GM12878 (cell line): ENCODE results near the gene GMPR2. TPM values are rescaled to one million over a fixed set of nuclear protein-coding genes. Genes with fewer than 3 reads are reported as not detected.

Source experiments
- ATAC-seq: fragments of 200-7000 bp; cut with Tn5 transposase; 3 replicates; pipeline ENCODE4 v1.9.1; 2020; ENCODE audit warnings: mild to moderate bottlenecking, moderate library complexity
- BruUV-seq: library from RNA; stranded (reverse); fragments of 400-500 nt; replicated peaks from 2 replicates; lab custom pipeline; 2021; lab: Mats Ljungman, UMichigan
- CTCF ChIA-PET: fragments of 300-600 bp; sonication (Branson Sonifier 250); formaldehyde crosslinking; extraction: SDS; loops from one replicate; lab custom pipeline; 2021; ENCODE audit warnings: inconsistent platforms; lab: Yijun Ruan, JAX
- POLR2A ChIA-PET: fragments of 350-600 bp; formaldehyde crosslinking; extraction: SDS; loops from one replicate; lab custom pipeline; 2021; ENCODE audit warnings: inconsistent platforms; lab: Charles Lee
- RAD21 ChIA-PET: fragments of 300-600 bp; sonication (Branson Sonifier 250); formaldehyde crosslinking; loops from one replicate; lab custom pipeline; 2023; ENCODE audit warnings: antibody characterized with exemption; ENCODE audit not compliant: unreplicated experiment; lab: Charles Lee
- SMC1A ChIA-PET: fragments of 300-600 bp; sonication (Branson Sonifier 250); formaldehyde crosslinking; loops from one replicate; lab custom pipeline; 2023; ENCODE audit not compliant: unreplicated experiment, uncharacterized antibody; lab: Charles Lee
- DNase-seq: peaks from one replicate; pipeline ENCODE4 v3.0.0-alpha.2; 2011; ENCODE audit warnings: low read depth, low spot score
- FAIRE-seq: peaks from 3 replicates; lab custom pipeline; 2011; peaks lifted over from hg19 to GRCh38; lab: Jason Lieb, UNC
- H2AFZ ChIP-seq: 2 replicates; pipeline ENCODE4 v1.6.0; 2011; ENCODE audit warnings: low read depth, low read length, control low read depth; ENCODE audit not compliant: control insufficient read depth
- H3K27ac ChIP-seq: 2 replicates; pipeline ENCODE4 v1.5.1; 2011; ENCODE audit warnings: control low read depth; ENCODE audit not compliant: control insufficient read depth, insufficient read depth
- H3K27me3 ChIP-seq, 2 experiments: replicated peaks in 1 of 2; 2 replicates each; pipeline versions ENCODE4 v1.6.0 to v1.6.1; 2011; ENCODE audit warnings: low read length in 1 of 2; ENCODE audit not compliant: control insufficient read depth in 2 of 2, insufficient read depth in 2 of 2
- H3K36me3 ChIP-seq, 2 experiments: 2 replicates each; pipeline ENCODE4 v1.5.1; 2011; ENCODE audit warnings: low read length in 1 of 2; ENCODE audit not compliant: control insufficient read depth in 2 of 2, insufficient read depth in 2 of 2
- H3K4me1 ChIP-seq: 2 replicates; pipeline ENCODE4 v1.6.1; 2011; ENCODE audit warnings: mild to moderate bottlenecking, low read length, moderate library complexity, mixed read lengths; ENCODE audit not compliant: control insufficient read depth, insufficient read depth
- H3K4me2 ChIP-seq: 2 replicates; pipeline ENCODE4 v1.6.0; 2011; ENCODE audit warnings: control low read depth; ENCODE audit not compliant: control insufficient read depth, insufficient read depth
- H3K4me3 ChIP-seq: fragments of 200-600 bp; sonication (generic); 2 replicates; pipeline ENCODE4 v1.5.1; 2016
- H3K79me2 ChIP-seq: 2 replicates; pipeline ENCODE4 v1.6.0; 2011; ENCODE audit warnings: low read length; ENCODE audit not compliant: control insufficient read depth, insufficient read depth
- H3K9ac ChIP-seq: 2 replicates; pipeline ENCODE4 v1.8.0; 2011; ENCODE audit warnings: low read length, control low read depth, mixed read lengths; ENCODE audit not compliant: control insufficient read depth, insufficient read depth
- H3K9me3 ChIP-seq: replicated peaks from 3 replicates; pipeline ENCODE4 v1.5.1; 2011; ENCODE audit warnings: mild to moderate bottlenecking, low read length; ENCODE audit not compliant: control insufficient read depth, insufficient read depth
- H4K20me1 ChIP-seq: 2 replicates; pipeline ENCODE4 v1.6.0; 2011; ENCODE audit not compliant: control insufficient read depth, insufficient read depth
- EP300 ChIP-seq, 2 experiments: fragments of 150-350 bp in 1 of 2; IDR thresholded peaks; 2 replicates each; pipeline ENCODE4 v1.6.1; 2011 to 2012; ENCODE audit warnings: low read depth in 2 of 2, low read length in 2 of 2, borderline replicate concordance in 1 of 2, improper control_type of control experiment in 1 of 2, inconsistent platforms in 1 of 2; ENCODE audit not compliant: control insufficient read depth in 1 of 2
- GATAD2B ChIP-seq: fragments of 450-650 bp; conservative IDR thresholded peaks from 2 replicates; pipeline ENCODE4 v1.6.1; 2017; ENCODE audit warnings: low read depth, mild to moderate bottlenecking, moderate library complexity
- IRF4 ChIP-seq: IDR thresholded peaks from 2 replicates; pipeline ENCODE4 v1.6.1; 2011; ENCODE audit warnings: low read depth, low read length
- NFIC ChIP-seq: IDR thresholded peaks from 2 replicates; pipeline ENCODE4 v1.6.1; 2012; ENCODE audit warnings: low read depth, mild to moderate bottlenecking, inconsistent platforms, low read length, moderate library complexity
- NR2C1 ChIP-seq: fragments of 450-650 bp; IDR thresholded peaks from 2 replicates; pipeline ENCODE4 v1.6.1; 2017; ENCODE audit warnings: antibody characterized with exemption, mild to moderate bottlenecking, moderate library complexity
- RB1 ChIP-seq: fragments of 450-650 bp; formaldehyde crosslinking; IDR thresholded peaks from 2 replicates; pipeline ENCODE4 v1.6.1; 2017; ENCODE audit warnings: mild to moderate bottlenecking, borderline replicate concordance
- RUNX3 ChIP-seq: IDR thresholded peaks from 2 replicates; pipeline ENCODE4 v1.6.1; 2012; ENCODE audit warnings: low read length, inconsistent platforms
- SIX5 ChIP-seq: IDR thresholded peaks from 2 replicates; pipeline ENCODE4 v1.6.1; 2011; ENCODE audit warnings: mild to moderate bottlenecking, low read depth, low read length, moderate library complexity; ENCODE audit not compliant: severe bottlenecking
- SKIL ChIP-seq: fragments of 450-650 bp; IDR thresholded peaks from 2 replicates; pipeline ENCODE4 v1.6.1; 2017; ENCODE audit warnings: mild to moderate bottlenecking, low read depth, inconsistent platforms; ENCODE audit not compliant: poor library complexity, severe bottlenecking
- SMAD1 ChIP-seq: fragments of 450-650 bp; IDR thresholded peaks from 2 replicates; pipeline ENCODE4 v1.6.1; 2018; ENCODE audit warnings: mild to moderate bottlenecking, low read depth; ENCODE audit not compliant: partially characterized antibody
- SMARCA5 ChIP-seq: fragments of 450-650 bp; IDR thresholded peaks from 2 replicates; pipeline ENCODE4 v1.6.1; 2017; ENCODE audit warnings: mild to moderate bottlenecking
- SMC3 ChIP-seq: IDR thresholded peaks from 2 replicates; pipeline ENCODE4 v1.6.1; 2011; ENCODE audit warnings: low read length, improper control_type of control experiment, borderline replicate concordance
- SPI1 ChIP-seq: IDR thresholded peaks from 2 replicates; pipeline ENCODE4 v1.6.1; 2011; ENCODE audit warnings: low read depth, mild to moderate bottlenecking, low read length, moderate library complexity, borderline replicate concordance; ENCODE audit not compliant: insufficient read depth
- ZNF207 ChIP-seq: fragments of 450-650 bp; IDR thresholded peaks from 2 replicates; pipeline ENCODE4 v1.6.1; 2014; ENCODE audit warnings: antibody characterized with exemption, mild to moderate bottlenecking, borderline replicate concordance
- ZNF217 ChIP-seq: fragments of 450-650 bp; IDR thresholded peaks from 2 replicates; pipeline ENCODE4 v1.6.1; 2017; ENCODE audit warnings: antibody characterized with exemption, mild to moderate bottlenecking
- ZNF384 ChIP-seq: IDR thresholded peaks from 2 replicates; pipeline ENCODE4 v1.6.1; 2012; ENCODE audit warnings: low read depth, mild to moderate bottlenecking, low read length, improper control_type of control experiment, borderline replicate concordance
- ZNF687 ChIP-seq: fragments of 450-650 bp; IDR thresholded peaks from 2 replicates; pipeline ENCODE4 v1.6.1; 2017; ENCODE audit warnings: mild to moderate bottlenecking, moderate library complexity
- whole genome bisulfite sequencing: methylation state at CpG from one replicate; pipeline ENCODE4 v1.1.6; 2016; ENCODE audit warnings: low lambda C conversion rate; ENCODE audit not compliant: insufficient replicate concordance, insufficient coverage; ENCODE audit errors: missing lambda C conversion rate; 5-methylcytosine and 5-hydroxymethylcytosine counted together
- in situ Hi-C: fragments of 300-500 bp; cut with MboI; formaldehyde crosslinking; loops from 9 replicates; pipeline ENCODE4 v1.14.3; 2018; ENCODE audit warnings: mixed read lengths
- intact Hi-C: fragments of 100-400 bp; cut with micrococcal nuclease; formaldehyde crosslinking; loops from one replicate; pipeline ENCODE4 v1.14.2; 2022; ENCODE audit not compliant: unreplicated experiment
- polyA plus RNA-seq, 11 experiments: library from polyadenylated mRNA; depleted of rRNA in 4 of 11; unstranded in 6 of 11; stranded (reverse) in 5 of 11; fragments of >200 nt; fragmentation: Nextera tagmentation in 4 of 11; fragmentation: Illumina TruSeq in 1 of 11; extraction: Ambion mirVana in 4 of 11; extraction: Trizol in 1 of 11; gene quantifications; 1 replicate in 1 of 11; 2 replicates in 10 of 11; pipeline versions ENCODE4 v1.2.1 to v1.2.3, GENCODE V29; 2011 to 2016; ENCODE audit warnings: inconsistent platforms in 2 of 11, missing spikeins in 2 of 11, low read depth in 1 of 11
- total RNA-seq, 4 experiments: library from RNA; depleted of rRNA in 3 of 4; stranded (reverse); fragments of >200 nt in 3 of 4; fragmentation: Illumina TruSeq in 1 of 4; extraction: Trizol in 1 of 4; gene quantifications; 2 replicates each; pipeline versions ENCODE4 v1.2.1 to v1.2.3, GENCODE V29; 2013 to 2021

Gene GMPR2
- total and polyA plus RNA-seq, 10 of the 15 experiments (the other 5 are each of a cell fraction or from before 2014, with no cell fraction given), result 55.1 to 80.3 (median 61.5) TPM

GRCh38 chr14:24274101-24274543 lies 41.4 kb downstream of the GMPR2 start:
- peak; percentile 69 for FAIRE-seq
- Histone ChIP-seq H2AFZ (peak overlapping the region; percentile 78), H3K27ac (peak overlapping the region; percentile 64), H3K9me3 (no peaks in the 10 kb centered on the region; the same call in 2 of the 3 replicates), H3K9ac (peak overlapping the region; percentile 31; the same call in 1 of the 2 replicates), H3K36me3 (peaks cover 0 to 7% of the 10 kb centered on the region in 2 experiments; a peak in 1 of 4 replicates), H3K4me1 (peaks cover 49% of the 10 kb centered on the region), H3K79me2 (peaks cover 14% of the 10 kb centered on the region), H3K27me3 (no peaks in the 10 kb centered on the region), H4K20me1 (no peaks in the 10 kb centered on the region), H3K4me2 (peak overlapping the region; percentile 64), H3K4me3 (peak overlapping the region; percentile 35; the same call in 1 of the 2 replicates)
- no TSS peak for BruUV-seq
- ChIA-PET POLR2A (interaction anchor here (0.7 to 10.9 kb wide), 13 partner anchors 9 to 1508 kb away, joined by 3 to 171 read pairs (median 5); partner anchors contain the start of genes DHRS1, NOP9 and TINF2), RAD21 (interaction anchor here (1.1 to 5.6 kb wide), 8 partner anchors 11 to 159 kb away, joined by 3 to 59 read pairs (median 6); partner anchors contain the start of genes CIDEB, DCAF11, MDP1 and NRL), SMC1A (interaction anchor here (0.7 to 11.8 kb wide), 11 partner anchors 11 to 193 kb away, joined by 3 to 141 read pairs (median 3); partner anchors contain the start of genes DCAF11, DHRS1, NOP9 and TINF2), CTCF (interaction anchor here (1.1 to 17.1 kb wide), 8 partner anchors 8 to 157 kb away, joined by 3 to 269 read pairs (median 8); partner anchors contain the start of genes CIDEB, DHRS1, IRF9 and NOP9)
- 0% methylated on average over 3 of the region's 3 CpGs for WGBS
- ATAC-seq, result peak; percentile 58
- peak; percentile 93 for DNase-seq
- in situ Hi-C loops, result no loop called here
- intact Hi-C loops, result loop anchor here (1.0 kb wide), 1 partner anchor 31 kb away; no protein-coding TSS in a partner anchor
- TF ChIP-seq SIX5 (no peak), SKIL (peak; percentile 52), SPI1 (peak; percentile 99), SMAD1 (peak; percentile 33), EP300 (IDR thresholded peaks at IDR 0.05; ENCODE audit: borderline replicate concordance in 1 of 2, control insufficient read depth in 1 of 2, low read depth in 2 of 2, low read length in 2 of 2) (peak in 1 of 2 experiments; percentile 91; a peak in 2 of 4 replicates), SMC3 (peak; percentile 0; the same call in 1 of the 2 replicates), ZNF687 (no peak), ZNF217 (no peak), RB1 (no peak), RUNX3 (peak; percentile 55), ZNF207 (peak; percentile 40; the same call in 1 of the 2 replicates), IRF4 (peak; percentile 96), NFIC (peak; percentile 87; the same call in 1 of the 2 replicates), SMARCA5 (no peak), NR2C1 (no peak), ZNF384 (peak; percentile 50; the same call in 1 of the 2 replicates), GATAD2B (peak; percentile 50; the same call in 1 of the 2 replicates)
